HG02642 (cell line): ENCODE data around the gene ORM1.
"Not testable (repeated sequence)": the region's sequence is repeated elsewhere in the genome, so short reads cannot be mapped to it uniquely, and the experiment has no call there.

Experiments used
- ATAC-seq: cut with Tn5 transposase; IDR thresholded peaks from one replicate; pipeline ENCODE4 v1.9.1; 2021; ENCODE audit warnings: mild to moderate bottlenecking; ENCODE audit not compliant: unreplicated experiment, poor library complexity

ORM1 gene

GRCh38 chr9:114322831-114323531 is at the start of gene ORM1:
TSS of gene ORM1 (plus strand) at chr9:114323098. CDS start at chr9:114323134, 36 bp downstream.
- ATAC-seq = not testable (repeated sequence)

- no peak for ATAC-seq
Observed at GRCh38 chr9:114273461-114273881, 49.4 kb upstream of the ORM1 start.

- ATAC-seq = no peak
Observed at GRCh38 chr9:114274217-114274616, 48.7 kb upstream of the ORM1 start.

- no peak for ATAC-seq
Observed at GRCh38 chr9:114275246-114276004, 47.5 kb upstream of the ORM1 start.

GRCh38 chr9:114276908-114277821 is 45.7 kb upstream of the ORM1 start:
- no peak for ATAC-seq

GRCh38 chr9:114278356-114278755 is 44.5 kb upstream of the ORM1 start:
- no peak for ATAC-seq

- no peak for ATAC-seq
Observed at GRCh38 chr9:114278881-114279570, 43.9 kb upstream of the ORM1 start.

GRCh38 chr9:114279693-114280092 is 43.2 kb upstream of the ORM1 start:
- no peak for ATAC-seq

- no peak for ATAC-seq
Observed at GRCh38 chr9:114280636-114281472, 42.0 kb upstream of the ORM1 start.

- ATAC-seq = no peak
Observed at GRCh38 chr9:114281473-114282103, 41.3 kb upstream of the ORM1 start.

GRCh38 chr9:114282104-114282485 is 40.8 kb upstream of the ORM1 start:
- no peak for ATAC-seq

- ATAC-seq = no peak
Observed at GRCh38 chr9:114282507-114282906, 40.4 kb upstream of the ORM1 start.

GRCh38 chr9:114282926-114283325 is 40.0 kb upstream of the ORM1 start:
- no peak for ATAC-seq

GRCh38 chr9:114283551-114284111 is 39.3 kb upstream of the ORM1 start:
- no peak for ATAC-seq

- no peak for ATAC-seq
Observed at GRCh38 chr9:114284316-114285060, 38.4 kb upstream of the ORM1 start.

- ATAC-seq = no peak
Observed at GRCh38 chr9:114285166-114285867, 37.6 kb upstream of the ORM1 start.

- ATAC-seq = no peak
Observed at GRCh38 chr9:114286146-114286679, 36.7 kb upstream of the ORM1 start.
